NB4 (cell line): Measurements from ENCODE around the gene RGS6.

Experiments used
- DNase-seq: peaks from one replicate; pipeline ENCODE4 v3.0.0; 2010; ENCODE audit warnings: low read depth
- H3K4me3 ChIP-seq: one replicate; pipeline ENCODE4 v1.5.1; 2011; ENCODE audit warnings: mild to moderate bottlenecking, low read depth, low read length, moderate library complexity
- MYC ChIP-seq: IDR thresholded peaks from 2 replicates; pipeline ENCODE4 v1.6.1; 2011; ENCODE audit warnings: low read depth, low read length
- POLR2A ChIP-seq: IDR thresholded peaks from 2 replicates; pipeline ENCODE4 v1.6.1; 2011; ENCODE audit warnings: mild to moderate bottlenecking; ENCODE audit not compliant: insufficient read length; ENCODE audit errors: extremely low read depth
- TF ChIP-seq, protein P1 (sequence below): IDR thresholded peaks from 2 replicates; pipeline ENCODE4 v1.6.1; 2011; ENCODE audit warnings: low read depth, low read length
- TF ChIP-seq, protein P2 (sequence below): IDR thresholded peaks from one replicate; pipeline ENCODE4 v1.5.1; 2012; ENCODE audit warnings: low read depth, low read length

Gene RGS6

DNA sequence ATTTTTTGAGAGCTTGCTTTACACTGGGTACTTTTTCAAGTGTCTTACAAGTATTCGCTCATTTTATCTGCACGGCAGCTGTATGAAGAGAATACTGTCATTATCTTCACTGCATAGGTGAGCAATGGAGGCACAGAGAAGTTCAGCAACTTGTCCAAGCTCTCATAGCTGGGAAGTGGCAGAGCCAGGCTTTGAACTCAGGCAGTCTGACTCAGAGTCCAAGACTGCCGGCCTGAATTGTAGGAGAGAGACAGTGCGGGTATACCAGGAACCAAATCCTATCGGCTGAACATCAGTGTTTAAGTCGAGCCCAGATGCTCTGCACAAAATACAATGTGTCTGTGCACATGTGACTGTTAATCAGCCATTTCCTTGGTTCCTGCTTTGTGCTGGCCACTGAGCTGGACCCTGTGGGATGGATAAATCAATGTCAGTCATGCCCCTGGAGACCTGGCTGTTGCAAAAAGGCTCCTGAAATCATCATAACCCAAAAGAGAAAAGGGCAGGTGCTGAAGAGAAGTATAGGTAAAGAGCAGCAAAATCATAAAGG, 487.1 kb downstream of the RGS6 start:
- DNase-seq = no peak
- no peak overlapping the region for H3K4me3 ChIP-seq
- no peak for TF ChIP-seq MYC
- TF ChIP-seq, protein P1, sequence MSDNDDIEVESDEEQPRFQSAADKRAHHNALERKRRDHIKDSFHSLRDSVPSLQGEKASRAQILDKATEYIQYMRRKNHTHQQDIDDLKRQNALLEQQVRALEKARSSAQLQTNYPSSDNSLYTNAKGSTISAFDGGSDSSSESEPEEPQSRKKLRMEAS = no peak
- TF ChIP-seq POLR2A = no peak
- TF ChIP-seq, protein P2, sequence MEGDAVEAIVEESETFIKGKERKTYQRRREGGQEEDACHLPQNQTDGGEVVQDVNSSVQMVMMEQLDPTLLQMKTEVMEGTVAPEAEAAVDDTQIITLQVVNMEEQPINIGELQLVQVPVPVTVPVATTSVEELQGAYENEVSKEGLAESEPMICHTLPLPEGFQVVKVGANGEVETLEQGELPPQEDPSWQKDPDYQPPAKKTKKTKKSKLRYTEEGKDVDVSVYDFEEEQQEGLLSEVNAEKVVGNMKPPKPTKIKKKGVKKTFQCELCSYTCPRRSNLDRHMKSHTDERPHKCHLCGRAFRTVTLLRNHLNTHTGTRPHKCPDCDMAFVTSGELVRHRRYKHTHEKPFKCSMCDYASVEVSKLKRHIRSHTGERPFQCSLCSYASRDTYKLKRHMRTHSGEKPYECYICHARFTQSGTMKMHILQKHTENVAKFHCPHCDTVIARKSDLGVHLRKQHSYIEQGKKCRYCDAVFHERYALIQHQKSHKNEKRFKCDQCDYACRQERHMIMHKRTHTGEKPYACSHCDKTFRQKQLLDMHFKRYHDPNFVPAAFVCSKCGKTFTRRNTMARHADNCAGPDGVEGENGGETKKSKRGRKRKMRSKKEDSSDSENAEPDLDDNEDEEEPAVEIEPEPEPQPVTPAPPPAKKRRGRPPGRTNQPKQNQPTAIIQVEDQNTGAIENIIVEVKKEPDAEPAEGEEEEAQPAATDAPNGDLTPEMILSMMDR = no peak

DNA sequence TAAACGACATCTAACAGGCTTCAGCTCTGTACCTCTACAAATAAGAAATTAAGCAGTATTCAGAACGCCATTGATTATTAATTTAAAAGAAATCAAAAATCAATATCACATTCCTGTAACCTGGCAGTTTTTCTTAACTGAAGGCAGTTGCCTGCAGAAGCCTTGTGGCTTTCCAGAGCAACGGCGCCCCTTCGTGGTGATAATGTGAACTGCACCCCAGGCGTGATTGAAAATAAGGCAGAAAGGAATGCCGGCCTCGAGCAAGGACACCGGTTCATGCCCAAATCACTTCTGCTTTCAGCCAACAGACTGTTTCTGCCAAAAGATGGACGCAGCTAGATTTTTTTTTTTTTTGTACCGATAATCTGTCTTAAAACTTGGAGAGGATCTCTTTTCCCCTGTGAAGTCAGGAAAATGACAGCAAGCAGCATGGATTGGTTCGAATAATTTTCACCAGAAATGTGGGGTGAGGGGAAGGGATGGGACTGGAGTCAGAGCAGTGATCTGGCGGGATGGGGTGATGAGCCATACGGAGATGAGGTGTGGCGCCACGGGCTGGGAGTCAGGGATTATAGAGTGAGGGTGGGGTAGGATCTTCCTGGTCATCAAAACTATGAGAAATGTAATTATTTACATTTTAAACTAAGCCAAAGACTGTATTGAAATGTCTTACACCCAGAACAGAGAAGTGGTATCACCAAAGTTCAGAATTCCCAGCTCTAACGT, 488.7 kb downstream of the RGS6 start:
- TF ChIP-seq, protein P2 = peak; percentile 86
- TF ChIP-seq, protein P1 = no peak
- H3K4me3 ChIP-seq = no peak overlapping the region
- DNase-seq = peak; percentile 68

DNA sequence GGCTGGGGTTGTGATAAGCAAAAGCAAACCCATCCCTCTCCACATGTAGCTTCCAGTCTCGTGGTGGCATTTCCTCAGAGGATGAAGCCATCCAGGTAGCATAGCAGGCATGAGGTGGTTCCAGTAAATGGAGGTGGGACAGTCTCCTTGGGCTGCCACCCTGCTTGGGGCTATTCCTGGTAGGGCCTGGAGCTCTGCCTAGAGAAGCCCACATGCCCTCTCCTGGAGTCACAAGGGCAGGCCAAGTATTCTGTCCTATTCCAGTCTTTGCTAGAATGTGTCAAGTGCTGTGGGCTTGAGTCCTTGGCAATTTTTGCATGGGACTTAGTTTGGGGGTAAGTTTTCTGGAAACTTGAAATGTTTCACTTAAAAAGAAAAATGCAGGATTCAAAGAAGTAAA, 491.7 kb downstream of the RGS6 start:
- TF ChIP-seq, protein P2 = no peak
- TF ChIP-seq, protein P1 = no peak
- TF ChIP-seq MYC = no peak
- TF ChIP-seq POLR2A = no peak

DNA sequence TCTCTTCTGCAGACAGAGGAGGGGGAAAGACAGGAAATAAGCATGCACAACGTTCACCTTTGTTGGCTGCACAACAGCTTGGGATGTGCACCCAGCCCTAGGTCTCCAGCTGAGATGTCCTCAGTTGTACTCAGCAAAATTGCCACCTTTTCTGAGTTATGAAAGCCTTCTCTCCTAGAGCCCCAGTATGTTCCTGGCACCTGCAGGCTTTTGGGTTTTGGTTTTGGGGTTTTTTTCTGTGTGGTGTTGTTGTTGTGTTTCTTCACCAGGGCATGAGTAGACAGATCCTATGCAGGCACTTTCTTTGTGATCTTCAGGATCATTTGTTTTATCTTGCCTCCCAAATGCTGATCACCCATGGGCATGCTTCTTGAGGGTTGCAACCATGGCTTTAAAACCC, 498.2 kb downstream of the RGS6 start:
- no peak for DNase-seq
- no peak for TF ChIP-seq POLR2A
- TF ChIP-seq, protein P1 = no peak
- H3K4me3 ChIP-seq = no peak overlapping the region

More for the DNA sequence above, 491.7 kb downstream of the RGS6 start:
- no peak for DNase-seq
- H3K4me3 ChIP-seq = no peak overlapping the region

DNA sequence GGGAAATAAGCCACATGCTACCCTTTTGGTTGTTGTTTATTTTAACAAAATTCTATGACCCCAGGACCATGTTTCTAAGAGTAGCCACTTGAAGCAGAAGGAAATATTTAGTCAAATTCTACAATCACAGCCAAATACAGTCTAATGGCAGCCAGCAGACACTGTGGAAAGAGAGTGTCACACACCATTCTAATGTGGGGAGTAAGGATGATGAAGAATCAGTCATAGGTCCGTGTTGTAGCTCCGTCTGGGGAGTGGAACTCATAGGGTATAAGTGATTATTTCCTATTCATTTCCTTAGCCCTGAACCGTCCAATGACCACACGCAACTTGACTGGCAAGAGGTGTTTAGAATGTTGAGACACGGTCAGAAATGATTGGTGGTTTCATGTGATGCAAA, 500.5 kb downstream of the RGS6 start:
- H3K4me3 ChIP-seq = no peak overlapping the region

DNA sequence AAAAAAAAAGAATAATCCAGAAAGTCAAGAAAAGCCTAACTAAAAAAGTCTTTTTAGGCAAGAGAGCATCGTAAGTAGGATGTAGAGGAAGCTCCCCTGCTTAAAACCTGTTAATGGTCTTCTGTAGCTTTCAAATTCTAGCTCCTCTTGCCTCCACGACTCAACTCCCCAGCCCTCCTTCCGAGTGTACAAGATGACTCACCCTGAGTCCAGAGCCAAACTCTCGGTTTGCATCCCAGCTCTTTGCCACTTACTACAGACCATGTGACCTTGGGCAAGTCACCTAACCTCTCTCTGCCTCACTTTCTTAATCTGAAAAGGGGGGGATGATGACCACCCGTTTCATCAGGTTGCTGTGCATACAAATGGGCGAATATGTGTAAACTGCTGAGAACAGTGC, 501.3 kb downstream of the RGS6 start:
- H3K4me3 ChIP-seq = no peak overlapping the region
- TF ChIP-seq MYC (no peak), POLR2A (no peak)
- TF ChIP-seq, protein P1 = no peak
- TF ChIP-seq, protein P2 = no peak
- DNase-seq = no peak

More for the DNA sequence above, 500.5 kb downstream of the RGS6 start:
- TF ChIP-seq MYC (no peak), POLR2A (no peak)
- TF ChIP-seq, protein P1 = no peak
- TF ChIP-seq, protein P2 = no peak
- DNase-seq = no peak
